GM23248 (cell line): ENCODE results near the gene STK33.

Experiments
- EZH2 ChIP-seq: fragments of 200-600 bp; sonication (generic); IDR thresholded peaks from 2 replicates; pipeline ENCODE4 v1.6.1; 2018; ENCODE audit warnings: antibody characterized with exemption, mild to moderate bottlenecking; ENCODE audit not compliant: insufficient read depth, poor library complexity, severe bottlenecking
- EZH2phosphoT487 ChIP-seq: fragments of 200-600 bp; sonication (generic); IDR thresholded peaks from 2 replicates; pipeline ENCODE4 v1.6.1; 2018; ENCODE audit warnings: antibody characterized with exemption, moderate library complexity, mild to moderate bottlenecking, low read depth; ENCODE audit not compliant: insufficient read depth

GRCh38 chr11:8375932-8376331 is 218.1 kb downstream of the STK33 start:
- TF ChIP-seq EZH2 (no peak), EZH2phosphoT487 (no peak)
